ENCODE data around the gene IRF1. TPM values are rescaled to one million over a fixed set of nuclear protein-coding genes. Genes with fewer than 3 reads are reported as not detected.

Gene IRF1
- total RNA-seq, 2 donors from 2014 or later: 12.2 to 15.5 TPM

- no peaks in the 10 kb centered on the region for H3K9me3 ChIP-seq
- DNase-seq: no peak
- 74 to 80% methylated on average over 2 to 4 of the region's 4 CpGs for WGBS, 2 donors
- H3K4me3 ChIP-seq: no peak overlapping the region
- intact Hi-C loops (cut with DNase I): no loop called here
- peaks cover 0 to 5% of the 10 kb centered on the region in 2 donors for H3K36me3 ChIP-seq (replicated peaks in 1 of 2; ENCODE audit: insufficient read depth in 1 of 2, low read depth in 2 of 2)
- H3K4me1 ChIP-seq: peaks cover 17% of the 10 kb centered on the region
- ATAC-seq: no peak
- H3K27ac ChIP-seq: no peak overlapping the region
- no peaks in the 10 kb centered on the region for H3K27me3 ChIP-seq
- TF ChIP-seq CTCF (IDR thresholded peaks at IDR 0.05) (no peak), POLR2A (IDR thresholded peaks at IDR 0.05) (no peak)
These were observed 12.2 kb downstream of the IRF1 start for GRCh38 chr5:132478366-132478871.

GRCh38 chr5:132477784-132478365 is 12.7 kb downstream of the IRF1 start:
- TF ChIP-seq CTCF (IDR thresholded peaks at IDR 0.05) (no peak), POLR2A (IDR thresholded peaks at IDR 0.05) (no peak)
- no peak overlapping the region for H3K27ac ChIP-seq
- intact Hi-C loops (cut with DNase I): no loop called here
- H3K36me3 ChIP-seq (replicated peaks in 1 of 2; ENCODE audit: insufficient read depth in 1 of 2, low read depth in 2 of 2): no peaks in the 10 kb centered on the region
- H3K4me3 ChIP-seq: no peak overlapping the region
- whole genome bisulfite sequencing, 2 donors: 87 to 88% methylated on average over 7 to 10 of the region's 10 CpGs
- H3K4me1 ChIP-seq: peaks cover 17% of the 10 kb centered on the region
- no peak for ATAC-seq
- DNase-seq: peak in 1 of 4 donors; percentile 6
- H3K27me3 ChIP-seq: no peaks in the 10 kb centered on the region
- no peaks in the 10 kb centered on the region for H3K9me3 ChIP-seq

GRCh38 chr5:132476876-132477781 is 13.4 kb downstream of the IRF1 start:
- ATAC-seq (no peak), DNase-seq (peak in 1 of 4 donors; percentile 13)
- Histone ChIP-seq H3K27ac (no peak overlapping the region), H3K9me3 (no peaks in the 10 kb centered on the region), H3K4me1 (peaks cover 17% of the 10 kb centered on the region), H3K27me3 (no peaks in the 10 kb centered on the region), H3K36me3 (replicated peaks in 1 of 2; ENCODE audit: insufficient read depth in 1 of 2, low read depth in 2 of 2) (no peaks in the 10 kb centered on the region), H3K4me3 (no peak overlapping the region)
- intact Hi-C loops (cut with DNase I): no loop called here
- 82 to 88% methylated on average over 6 to 7 of the region's 7 CpGs for WGBS, 2 donors
- TF ChIP-seq CTCF (IDR thresholded peaks at IDR 0.05) (no peak), POLR2A (IDR thresholded peaks at IDR 0.05) (no peak)

GRCh38 chr5:132475987-132476875 is 14.3 kb downstream of the IRF1 start:
- H3K4me1 ChIP-seq: peaks cover 23% of the 10 kb centered on the region
- H3K27ac ChIP-seq: peak overlapping the region in 2 of 4 donors; percentile 44 to 58
- TF ChIP-seq POLR2A (IDR thresholded peaks at IDR 0.05): no peak
- TF ChIP-seq CTCF (IDR thresholded peaks at IDR 0.05): no peak
- no peak overlapping the region for H3K4me3 ChIP-seq
- DNase-seq (peak in 1 of 4 donors; percentile 39), ATAC-seq (peak; percentile 16)
- no peaks in the 10 kb centered on the region for H3K36me3 ChIP-seq (replicated peaks in 1 of 2; ENCODE audit: insufficient read depth in 1 of 2, low read depth in 2 of 2)
- intact Hi-C loops (cut with DNase I): no loop called here
- H3K27me3 ChIP-seq: no peaks in the 10 kb centered on the region
- no peaks in the 10 kb centered on the region for H3K9me3 ChIP-seq
- WGBS, 2 donors: 75% methylated on average over 7 to 8 of the region's 8 CpGs
